A673 (cell line): ENCODE data around the gene GARIN1A. TPM values are rescaled to one million over a fixed set of nuclear protein-coding genes. Genes with fewer than 3 reads are reported as not detected.

ENCODE experiments used
- BruUV-seq: library from RNA; stranded (reverse); fragments of 400-500 nt; replicated peaks from 2 replicates; lab custom pipeline; 2021; lab: Mats Ljungman, UMichigan
- CTCF ChIA-PET: fragments of 300-600 bp; sonication (Branson Sonifier 250); formaldehyde crosslinking; loops from one replicate; lab custom pipeline; 2022; ENCODE audit warnings: antibody characterized with exemption; lab: Charles Lee
- POLR2A ChIA-PET: fragments of 300-600 bp; sonication (Branson Sonifier 250); formaldehyde crosslinking; loops from one replicate; lab custom pipeline; 2022; ENCODE audit warnings: antibody characterized with exemption; ENCODE audit not compliant: low non-redundant PET; lab: Charles Lee
- DNase-seq: peaks from one replicate; pipeline ENCODE4 v3.0.0-alpha.2; 2015; ENCODE audit warnings: low spot score
- H3K27ac ChIP-seq: fragments of 200-600 bp; sonication (generic); 2 replicates; pipeline ENCODE4 v1.5.1; 2016; ENCODE audit warnings: mixed run types, low read depth, mild to moderate bottlenecking, mixed read lengths, antibody characterized with exemption, low read length; ENCODE audit not compliant: poor library complexity, severe bottlenecking
- H3K27me3 ChIP-seq: fragments of 200-600 bp; sonication (generic); replicated peaks from 2 replicates; pipeline ENCODE4 v1.6.1; 2017; ENCODE audit warnings: mixed run types, low read depth, mild to moderate bottlenecking, mixed read lengths, antibody characterized with exemption, low read length; ENCODE audit not compliant: insufficient read depth, poor library complexity
- H3K36me3 ChIP-seq: fragments of 200-600 bp; sonication (generic); 2 replicates; pipeline ENCODE4 v1.6.1; 2016; ENCODE audit warnings: mixed run types, mild to moderate bottlenecking, mixed read lengths, antibody characterized with exemption, low read length; ENCODE audit not compliant: insufficient read depth, poor library complexity, severe bottlenecking
- H3K4me1 ChIP-seq: fragments of 200-600 bp; sonication (generic); 2 replicates; pipeline ENCODE4 v1.6.1; 2017; ENCODE audit warnings: mixed run types, mild to moderate bottlenecking, mixed read lengths, antibody characterized with exemption, low read length; ENCODE audit not compliant: insufficient read depth, poor library complexity, severe bottlenecking
- H3K4me3 ChIP-seq: fragments of 200-600 bp; sonication (generic); 2 replicates; pipeline ENCODE4 v1.5.1; 2016; ENCODE audit warnings: low read depth, mixed run types, mild to moderate bottlenecking, mixed read lengths, low read length; ENCODE audit not compliant: poor library complexity, severe bottlenecking
- H3K9me3 ChIP-seq: fragments of 200-600 bp; sonication (generic); 2 replicates; pipeline ENCODE4 v1.6.1; 2016; ENCODE audit warnings: mixed run types, low read depth, mild to moderate bottlenecking, mixed read lengths, antibody characterized with exemption, low read length; ENCODE audit not compliant: poor library complexity, severe bottlenecking
- EZH2 ChIP-seq: fragments of 200-600 bp; sonication (generic); IDR thresholded peaks from 2 replicates; pipeline ENCODE4 v1.6.1; 2017; ENCODE audit warnings: borderline replicate concordance, low read depth, mild to moderate bottlenecking, mixed read lengths, antibody characterized with exemption, low read length; ENCODE audit not compliant: poor library complexity, severe bottlenecking
- intact Hi-C: fragments of 100-400 bp; cut with micrococcal nuclease; formaldehyde crosslinking; loops from one replicate; pipeline ENCODE4 v1.10.0; 2022; ENCODE audit not compliant: unreplicated experiment
- total RNA-seq: library from RNA; stranded (reverse); gene quantifications from 2 replicates; pipeline ENCODE4 v1.2.3, GENCODE V29; 2021
- TF ChIP-seq, protein P1 (sequence below): fragments of 300-800, 200-600 bp; sonication (generic); conservative IDR thresholded peaks from 2 replicates; pipeline ENCODE4 v1.5.1; 2017; ENCODE audit warnings: low read depth, mild to moderate bottlenecking, antibody characterized with exemption, low read length, moderate library complexity, mixed read lengths

The GARIN1A gene
- total RNA-seq, 1 experiment from 2014 or later: 1.8 TPM

DNA sequence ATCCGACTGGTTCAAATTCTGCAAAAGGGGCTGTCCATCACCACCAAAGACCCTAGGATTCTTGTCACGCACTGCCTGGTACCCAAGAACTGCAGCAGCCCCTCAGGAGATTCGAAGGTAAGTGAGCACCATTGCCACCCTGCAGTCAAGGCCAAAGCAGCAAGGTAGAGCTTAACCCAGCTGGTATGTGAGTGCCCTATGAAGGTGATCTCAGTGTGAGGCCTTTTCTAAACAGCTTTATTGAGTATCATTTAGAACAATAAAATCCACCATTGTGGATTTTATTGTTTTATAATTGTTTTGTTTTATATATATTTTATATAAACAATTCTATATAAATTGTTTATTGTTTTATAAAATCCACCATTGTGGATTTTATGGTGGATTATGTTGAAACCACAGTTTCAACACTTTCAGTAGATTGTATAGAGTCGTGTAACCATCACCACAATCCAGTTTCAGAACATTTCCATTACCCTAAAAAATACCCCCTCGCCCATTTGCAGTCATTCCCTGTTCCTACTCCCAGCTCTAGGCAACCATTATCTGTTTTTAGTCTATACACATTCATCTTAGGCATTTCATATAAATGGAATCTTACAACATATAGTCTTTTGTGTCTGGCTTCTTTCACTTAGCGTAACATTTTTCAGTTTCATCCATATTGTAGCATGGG lies 47.0 kb downstream of the GARIN1A start:
- Histone ChIP-seq H3K27me3 (no peaks in the 10 kb centered on the region), H3K36me3 (no peaks in the 10 kb centered on the region), H3K9me3 (no peaks in the 10 kb centered on the region), H3K27ac (no peak overlapping the region), H3K4me1 (no peaks in the 10 kb centered on the region), H3K4me3 (no peak overlapping the region)
- ChIA-PET POLR2A (no interaction called here), CTCF (no interaction called here)
- no TSS peak for BruUV-seq
- no peak for DNase-seq
- no peak for TF ChIP-seq EZH2
- TF ChIP-seq, protein P1, sequence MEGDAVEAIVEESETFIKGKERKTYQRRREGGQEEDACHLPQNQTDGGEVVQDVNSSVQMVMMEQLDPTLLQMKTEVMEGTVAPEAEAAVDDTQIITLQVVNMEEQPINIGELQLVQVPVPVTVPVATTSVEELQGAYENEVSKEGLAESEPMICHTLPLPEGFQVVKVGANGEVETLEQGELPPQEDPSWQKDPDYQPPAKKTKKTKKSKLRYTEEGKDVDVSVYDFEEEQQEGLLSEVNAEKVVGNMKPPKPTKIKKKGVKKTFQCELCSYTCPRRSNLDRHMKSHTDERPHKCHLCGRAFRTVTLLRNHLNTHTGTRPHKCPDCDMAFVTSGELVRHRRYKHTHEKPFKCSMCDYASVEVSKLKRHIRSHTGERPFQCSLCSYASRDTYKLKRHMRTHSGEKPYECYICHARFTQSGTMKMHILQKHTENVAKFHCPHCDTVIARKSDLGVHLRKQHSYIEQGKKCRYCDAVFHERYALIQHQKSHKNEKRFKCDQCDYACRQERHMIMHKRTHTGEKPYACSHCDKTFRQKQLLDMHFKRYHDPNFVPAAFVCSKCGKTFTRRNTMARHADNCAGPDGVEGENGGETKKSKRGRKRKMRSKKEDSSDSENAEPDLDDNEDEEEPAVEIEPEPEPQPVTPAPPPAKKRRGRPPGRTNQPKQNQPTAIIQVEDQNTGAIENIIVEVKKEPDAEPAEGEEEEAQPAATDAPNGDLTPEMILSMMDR: no peak
- intact Hi-C loops: no loop called here

DNA sequence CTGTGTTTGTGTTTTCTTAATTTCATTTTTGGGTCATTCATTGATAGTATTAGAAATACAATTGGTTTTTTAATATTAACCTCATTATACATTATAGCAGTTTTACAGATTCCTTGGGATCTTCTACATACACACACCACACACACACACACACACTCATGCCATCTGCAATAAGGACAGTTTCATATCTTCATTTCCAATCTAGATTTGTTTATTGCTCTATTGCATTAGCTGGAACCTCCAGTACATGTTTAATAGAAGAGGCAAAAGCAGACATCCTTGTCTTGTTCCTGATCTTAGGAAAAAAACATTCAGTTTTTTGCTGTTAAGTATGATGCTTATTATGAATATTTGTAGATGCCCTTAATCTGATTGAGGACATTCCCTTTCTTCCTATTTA lies 49.3 kb downstream of the GARIN1A start:
- no peak for DNase-seq
- Histone ChIP-seq H3K4me1 (peaks cover 9% of the 10 kb centered on the region), H3K9me3 (no peaks in the 10 kb centered on the region), H3K4me3 (no peak overlapping the region), H3K27ac (no peak overlapping the region), H3K36me3 (no peaks in the 10 kb centered on the region), H3K27me3 (no peaks in the 10 kb centered on the region)
- no peak for TF ChIP-seq EZH2
- TF ChIP-seq, protein P1: no peak
- ChIA-PET CTCF (no interaction called here), POLR2A (no interaction called here)
- intact Hi-C loops: no loop called here
- BruUV-seq: no TSS peak

Other genes with a start within 250 kb of the GARIN1A start
- 33.9 and 36.1 TPM in 2 replicates for gene HILPDA, start 216.4 kb upstream of the GARIN1A start, total RNA-seq
- 53.8 and 58.7 TPM in 2 replicates for gene METTL2B, start 195.5 kb upstream of the GARIN1A start, total RNA-seq
- 161 and 162 TPM in 2 replicates for gene CALU, start 67.1 kb downstream of the GARIN1A start, total RNA-seq
- gene OPN1SW, start 103.5 kb downstream of the GARIN1A start, total RNA-seq: not detected in 2 replicates
- gene CCDC136, start 119.7 kb downstream of the GARIN1A start, total RNA-seq: 4.4 and 6.9 TPM in 2 replicates
- 6.5 and 7.8 TPM in 2 replicates for gene FLNC, start 158.1 kb downstream of the GARIN1A start, total RNA-seq
- 148 and 152 TPM in 2 replicates for gene ATP6V1F, start 190.6 kb downstream of the GARIN1A start, total RNA-seq
- gene KCP, start 238.4 kb downstream of the GARIN1A start, total RNA-seq: not detected in 2 replicates